Measurements from ENCODE around the gene PLCB4.
A peak's percentile ranks its signal among the peaks of the same experiment; 100 is the strongest.

The PLCB4 gene

GRCh38 chr20:9300080-9300479 is 231.2 kb downstream of the PLCB4 start:
- no peak overlapping the region for H3K4me3 ChIP-seq (ENCODE audit: low read depth, low read length)
- TF ChIP-seq, protein P1, sequence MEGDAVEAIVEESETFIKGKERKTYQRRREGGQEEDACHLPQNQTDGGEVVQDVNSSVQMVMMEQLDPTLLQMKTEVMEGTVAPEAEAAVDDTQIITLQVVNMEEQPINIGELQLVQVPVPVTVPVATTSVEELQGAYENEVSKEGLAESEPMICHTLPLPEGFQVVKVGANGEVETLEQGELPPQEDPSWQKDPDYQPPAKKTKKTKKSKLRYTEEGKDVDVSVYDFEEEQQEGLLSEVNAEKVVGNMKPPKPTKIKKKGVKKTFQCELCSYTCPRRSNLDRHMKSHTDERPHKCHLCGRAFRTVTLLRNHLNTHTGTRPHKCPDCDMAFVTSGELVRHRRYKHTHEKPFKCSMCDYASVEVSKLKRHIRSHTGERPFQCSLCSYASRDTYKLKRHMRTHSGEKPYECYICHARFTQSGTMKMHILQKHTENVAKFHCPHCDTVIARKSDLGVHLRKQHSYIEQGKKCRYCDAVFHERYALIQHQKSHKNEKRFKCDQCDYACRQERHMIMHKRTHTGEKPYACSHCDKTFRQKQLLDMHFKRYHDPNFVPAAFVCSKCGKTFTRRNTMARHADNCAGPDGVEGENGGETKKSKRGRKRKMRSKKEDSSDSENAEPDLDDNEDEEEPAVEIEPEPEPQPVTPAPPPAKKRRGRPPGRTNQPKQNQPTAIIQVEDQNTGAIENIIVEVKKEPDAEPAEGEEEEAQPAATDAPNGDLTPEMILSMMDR (IDR thresholded peaks at IDR 0.05; ENCODE audit: control insufficient read depth, extremely low read depth, insufficient read depth): no peak
- no peak for DNase-seq (ENCODE audit: low read depth)

DNA sequence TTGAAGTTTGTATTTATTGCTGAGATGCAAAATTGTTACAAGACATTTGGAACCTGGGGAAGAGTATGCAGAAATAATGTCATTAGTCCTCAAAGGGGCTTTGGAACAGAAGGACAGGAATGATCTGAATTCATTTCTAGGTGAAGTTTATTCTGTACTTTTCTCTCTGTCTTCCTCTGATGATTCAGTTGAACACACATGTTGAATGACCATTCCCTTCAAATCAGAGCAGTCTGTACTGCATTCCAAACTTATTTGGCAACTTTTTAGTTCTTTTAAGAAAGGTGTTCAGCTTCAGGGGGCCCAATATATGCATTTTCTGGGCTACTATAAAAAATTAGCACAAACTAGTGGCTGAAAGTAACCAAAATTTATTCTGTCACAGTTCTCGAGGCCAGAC is 231.6 kb downstream of the PLCB4 start:
- H3K4me3 ChIP-seq (ENCODE audit: low read depth, low read length): no peak overlapping the region
- TF ChIP-seq, protein P1 (IDR thresholded peaks at IDR 0.05; ENCODE audit: control insufficient read depth, extremely low read depth, insufficient read depth): no peak
- DNase-seq (ENCODE audit: low read depth): no peak

GRCh38 chr20:9301129-9302090 is 232.5 kb downstream of the PLCB4 start:
- TF ChIP-seq, protein P1 (IDR thresholded peaks at IDR 0.05; ENCODE audit: control insufficient read depth, extremely low read depth, insufficient read depth): no peak
- peak; percentile 88 for DNase-seq (ENCODE audit: low read depth)
- H3K4me3 ChIP-seq (ENCODE audit: low read depth, low read length): no peak overlapping the region

GRCh38 chr20:9302091-9302462 is 233.2 kb downstream of the PLCB4 start:
- H3K4me3 ChIP-seq (ENCODE audit: low read depth, low read length): no peak overlapping the region
- no peak for DNase-seq (ENCODE audit: low read depth)
- TF ChIP-seq, protein P1 (IDR thresholded peaks at IDR 0.05; ENCODE audit: control insufficient read depth, extremely low read depth, insufficient read depth): no peak

DNA sequence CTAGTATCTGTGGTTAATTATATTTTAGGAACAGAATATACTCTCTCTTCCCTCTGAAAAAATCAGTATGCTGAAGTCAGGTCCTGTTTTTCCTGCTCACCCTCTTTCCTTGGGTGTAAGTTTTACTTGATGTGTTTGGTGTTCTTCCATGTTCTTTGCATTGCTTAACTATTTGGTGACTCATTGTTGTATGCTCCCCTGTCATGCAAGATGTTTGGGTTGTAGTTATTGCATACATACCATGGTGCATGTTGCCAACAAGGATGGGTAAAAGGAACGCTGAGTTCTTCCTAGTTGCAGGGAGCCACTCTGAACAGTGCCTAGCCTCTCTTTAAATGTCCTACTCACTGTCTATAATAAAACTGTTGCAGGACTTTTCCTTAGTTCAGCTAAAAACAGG is 237.6 kb downstream of the PLCB4 start:
- peak; percentile 100 for DNase-seq (ENCODE audit: low read depth)
- H3K4me3 ChIP-seq (ENCODE audit: low read depth, low read length): no peak overlapping the region
- TF ChIP-seq, protein P1 (IDR thresholded peaks at IDR 0.05; ENCODE audit: control insufficient read depth, extremely low read depth, insufficient read depth): no peak

GRCh38 chr20:9308056-9308455 is 239.2 kb downstream of the PLCB4 start:
- TF ChIP-seq, protein P1 (IDR thresholded peaks at IDR 0.05; ENCODE audit: control insufficient read depth, extremely low read depth, insufficient read depth): no peak
- no peak overlapping the region for H3K4me3 ChIP-seq (ENCODE audit: low read depth, low read length)
- peak; percentile 71 for DNase-seq (ENCODE audit: low read depth)
